ENCODE results near the gene OR10H1.
"Not testable (repeated sequence)": the region's sequence is repeated elsewhere in the genome, so short reads cannot be mapped to it uniquely, and the experiment has no call there.

- TF ChIP-seq CTCF, POLR2AphosphoS5, POLR2A (IDR thresholded peaks at IDR 0.05): not testable (repeated sequence)
These were observed 13.3 kb upstream of the OR10H1 start for GRCh38 chr19:15828611-15829305.
